ENCODE results near the gene CDC42SE2.

DNA sequence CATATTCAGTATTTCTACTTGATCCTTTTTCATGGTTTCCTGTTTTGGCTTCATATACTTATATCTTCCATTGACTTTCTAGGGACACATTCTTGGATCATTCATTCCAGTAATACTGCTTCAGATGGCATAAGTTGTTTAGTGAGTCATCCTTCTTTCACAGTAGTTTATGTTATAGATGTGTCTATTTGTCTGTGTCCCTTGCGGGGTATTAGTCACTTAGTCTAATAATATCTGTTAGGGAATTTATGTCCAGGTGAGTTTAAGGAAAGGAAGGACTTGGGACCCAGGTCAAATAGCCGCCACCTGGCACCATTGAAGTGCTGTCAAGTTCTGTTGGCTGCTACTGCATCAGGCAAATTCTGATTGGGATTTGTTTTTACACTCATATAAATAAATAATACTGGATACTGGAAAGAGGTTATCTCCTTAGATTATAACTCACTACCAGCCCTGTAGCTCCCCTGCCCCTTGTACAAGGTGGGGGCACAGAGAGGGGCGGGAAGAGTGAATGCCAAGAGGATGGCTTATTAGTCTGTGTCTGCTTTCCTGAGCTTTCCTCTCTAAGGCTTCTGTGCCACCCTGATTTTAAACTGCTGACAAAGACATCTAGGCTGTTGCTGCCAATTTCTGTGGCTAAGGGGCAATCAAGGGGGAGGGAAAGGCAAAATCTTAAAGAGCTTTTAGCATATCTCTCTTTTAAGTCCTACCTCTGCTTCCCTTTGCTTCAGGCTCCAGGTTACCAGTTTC, 64.9 kb downstream of the CDC42SE2 start:
- TF ChIP-seq CREB1 (CRISPR knock-in tag; IDR thresholded peaks at IDR 0.05) (no peak), FOXJ3 (CRISPR knock-in tag; IDR thresholded peaks at IDR 0.05; ENCODE audit: borderline replicate concordance) (no peak), SP1 (CRISPR knock-in tag; conservative IDR thresholded peaks at IDR 0.05) (no peak), PRRX2 (CRISPR knock-in tag; IDR thresholded peaks at IDR 0.05) (no peak), ZNF396 (CRISPR knock-in tag; IDR thresholded peaks at IDR 0.05; ENCODE audit: borderline replicate concordance) (no peak), ZNF121 (CRISPR knock-in tag; IDR thresholded peaks at IDR 0.05) (no peak), ZNF263 (CRISPR knock-in tag; IDR thresholded peaks at IDR 0.05; ENCODE audit: low read depth) (no peak), NR3C1 (CRISPR knock-in tag; conservative IDR thresholded peaks at IDR 0.05; ENCODE audit: low read depth) (no peak)
- TF ChIP-seq, protein P1, sequence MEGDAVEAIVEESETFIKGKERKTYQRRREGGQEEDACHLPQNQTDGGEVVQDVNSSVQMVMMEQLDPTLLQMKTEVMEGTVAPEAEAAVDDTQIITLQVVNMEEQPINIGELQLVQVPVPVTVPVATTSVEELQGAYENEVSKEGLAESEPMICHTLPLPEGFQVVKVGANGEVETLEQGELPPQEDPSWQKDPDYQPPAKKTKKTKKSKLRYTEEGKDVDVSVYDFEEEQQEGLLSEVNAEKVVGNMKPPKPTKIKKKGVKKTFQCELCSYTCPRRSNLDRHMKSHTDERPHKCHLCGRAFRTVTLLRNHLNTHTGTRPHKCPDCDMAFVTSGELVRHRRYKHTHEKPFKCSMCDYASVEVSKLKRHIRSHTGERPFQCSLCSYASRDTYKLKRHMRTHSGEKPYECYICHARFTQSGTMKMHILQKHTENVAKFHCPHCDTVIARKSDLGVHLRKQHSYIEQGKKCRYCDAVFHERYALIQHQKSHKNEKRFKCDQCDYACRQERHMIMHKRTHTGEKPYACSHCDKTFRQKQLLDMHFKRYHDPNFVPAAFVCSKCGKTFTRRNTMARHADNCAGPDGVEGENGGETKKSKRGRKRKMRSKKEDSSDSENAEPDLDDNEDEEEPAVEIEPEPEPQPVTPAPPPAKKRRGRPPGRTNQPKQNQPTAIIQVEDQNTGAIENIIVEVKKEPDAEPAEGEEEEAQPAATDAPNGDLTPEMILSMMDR (IDR thresholded peaks at IDR 0.05), result no peak
- TF ChIP-seq, protein P2, sequence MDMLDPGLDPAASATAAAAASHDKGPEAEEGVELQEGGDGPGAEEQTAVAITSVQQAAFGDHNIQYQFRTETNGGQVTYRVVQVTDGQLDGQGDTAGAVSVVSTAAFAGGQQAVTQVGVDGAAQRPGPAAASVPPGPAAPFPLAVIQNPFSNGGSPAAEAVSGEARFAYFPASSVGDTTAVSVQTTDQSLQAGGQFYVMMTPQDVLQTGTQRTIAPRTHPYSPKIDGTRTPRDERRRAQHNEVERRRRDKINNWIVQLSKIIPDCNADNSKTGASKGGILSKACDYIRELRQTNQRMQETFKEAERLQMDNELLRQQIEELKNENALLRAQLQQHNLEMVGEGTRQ (CRISPR knock-in tag; IDR thresholded peaks at IDR 0.05), result no peak
- TF ChIP-seq, protein P3, sequence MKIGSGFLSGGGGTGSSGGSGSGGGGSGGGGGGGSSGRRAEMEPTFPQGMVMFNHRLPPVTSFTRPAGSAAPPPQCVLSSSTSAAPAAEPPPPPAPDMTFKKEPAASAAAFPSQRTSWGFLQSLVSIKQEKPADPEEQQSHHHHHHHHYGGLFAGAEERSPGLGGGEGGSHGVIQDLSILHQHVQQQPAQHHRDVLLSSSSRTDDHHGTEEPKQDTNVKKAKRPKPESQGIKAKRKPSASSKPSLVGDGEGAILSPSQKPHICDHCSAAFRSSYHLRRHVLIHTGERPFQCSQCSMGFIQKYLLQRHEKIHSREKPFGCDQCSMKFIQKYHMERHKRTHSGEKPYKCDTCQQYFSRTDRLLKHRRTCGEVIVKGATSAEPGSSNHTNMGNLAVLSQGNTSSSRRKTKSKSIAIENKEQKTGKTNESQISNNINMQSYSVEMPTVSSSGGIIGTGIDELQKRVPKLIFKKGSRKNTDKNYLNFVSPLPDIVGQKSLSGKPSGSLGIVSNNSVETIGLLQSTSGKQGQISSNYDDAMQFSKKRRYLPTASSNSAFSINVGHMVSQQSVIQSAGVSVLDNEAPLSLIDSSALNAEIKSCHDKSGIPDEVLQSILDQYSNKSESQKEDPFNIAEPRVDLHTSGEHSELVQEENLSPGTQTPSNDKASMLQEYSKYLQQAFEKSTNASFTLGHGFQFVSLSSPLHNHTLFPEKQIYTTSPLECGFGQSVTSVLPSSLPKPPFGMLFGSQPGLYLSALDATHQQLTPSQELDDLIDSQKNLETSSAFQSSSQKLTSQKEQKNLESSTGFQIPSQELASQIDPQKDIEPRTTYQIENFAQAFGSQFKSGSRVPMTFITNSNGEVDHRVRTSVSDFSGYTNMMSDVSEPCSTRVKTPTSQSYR (CRISPR knock-in tag; IDR thresholded peaks at IDR 0.05), result no peak
